ENCODE measurements around the gene CD300LG. TPM values are rescaled to one million over a fixed set of nuclear protein-coding genes. Genes with fewer than 3 reads are reported as not detected.

The CD300LG gene
- total RNA-seq, 2 experiments from 2014 or later: not detected

- Mint-ChIP-seq H3K27me3 (ENCODE audit: low read depth) (peaks cover 3% of the 10 kb centered on the region), H3K9me3 (no peaks in the 10 kb centered on the region), H3K36me3 (ENCODE audit: low read depth) (no peaks in the 10 kb centered on the region), H3K27ac (no peak overlapping the region), H3K4me3 (no peak overlapping the region), H3K4me1 (ENCODE audit: low read depth) (no peaks in the 10 kb centered on the region)
- DNase-seq: no peak
- CTCF ChIA-PET: no interaction called here
- intact Hi-C loops (cut with micrococcal nuclease): no loop called here
Measured at GRCh38 chr17:43813386-43813785, 33.6 kb upstream of the CD300LG start.

GRCh38 chr17:43814026-43814425 is 33.0 kb upstream of the CD300LG start:
- peaks cover 3% of the 10 kb centered on the region for H3K27me3 Mint-ChIP-seq (ENCODE audit: low read depth)

GRCh38 chr17:43814714-43815113 is 32.3 kb upstream of the CD300LG start:
- H3K4me3 Mint-ChIP-seq: no peak overlapping the region
- CTCF ChIA-PET: interaction anchor here (0.6 to 0.9 kb wide), 3 partner anchors 26 to 270 kb away, joined by 3 to 4 read pairs (median 3); no protein-coding TSS in a partner anchor
- DNase-seq: no peak
- no peaks in the 10 kb centered on the region for H3K27me3 Mint-ChIP-seq (ENCODE audit: low read depth)
- H3K4me1 Mint-ChIP-seq (ENCODE audit: low read depth): no peaks in the 10 kb centered on the region
- no peaks in the 10 kb centered on the region for H3K9me3 Mint-ChIP-seq
- no peaks in the 10 kb centered on the region for H3K36me3 Mint-ChIP-seq (ENCODE audit: low read depth)
- H3K27ac Mint-ChIP-seq: no peak overlapping the region
- intact Hi-C loops (cut with micrococcal nuclease): no loop called here

More at GRCh38 chr17:43814026-43814425, 33.0 kb upstream of the CD300LG start:
- Mint-ChIP-seq H3K27ac (no peak overlapping the region), H3K4me3 (no peak overlapping the region), H3K4me1 (ENCODE audit: low read depth) (no peaks in the 10 kb centered on the region), H3K36me3 (ENCODE audit: low read depth) (no peaks in the 10 kb centered on the region), H3K9me3 (no peaks in the 10 kb centered on the region)
- DNase-seq: no peak
- intact Hi-C loops (cut with micrococcal nuclease): no loop called here
- CTCF ChIA-PET: interaction anchor here (0.6 kb wide), 1 partner anchor 26 kb away, joined by 3 read pairs; no protein-coding TSS in a partner anchor

GRCh38 chr17:43816336-43817320 is 30.3 kb upstream of the CD300LG start:
- Mint-ChIP-seq H3K4me3 (no peak overlapping the region), H3K36me3 (ENCODE audit: low read depth) (no peaks in the 10 kb centered on the region), H3K27ac (no peak overlapping the region), H3K4me1 (ENCODE audit: low read depth) (no peaks in the 10 kb centered on the region), H3K9me3 (no peaks in the 10 kb centered on the region), H3K27me3 (ENCODE audit: low read depth) (no peaks in the 10 kb centered on the region)
- intact Hi-C loops (cut with micrococcal nuclease): no loop called here
- no peak for DNase-seq
- CTCF ChIA-PET: interaction anchor here (0.5 to 0.8 kb wide), 4 partner anchors 17 to 320 kb away, joined by 3 read pairs; no protein-coding TSS in a partner anchor

- no peaks in the 10 kb centered on the region for H3K4me1 Mint-ChIP-seq (ENCODE audit: low read depth)
- DNase-seq: no peak
- H3K27me3 Mint-ChIP-seq (ENCODE audit: low read depth): no peaks in the 10 kb centered on the region
- H3K4me3 Mint-ChIP-seq: no peak overlapping the region
- no peaks in the 10 kb centered on the region for H3K9me3 Mint-ChIP-seq
- no peaks in the 10 kb centered on the region for H3K36me3 Mint-ChIP-seq (ENCODE audit: low read depth)
- CTCF ChIA-PET: interaction anchor here (0.8 to 1.1 kb wide), 3 partner anchors 23 to 52 kb away, joined by 3 to 5 read pairs (median 5); partner anchors contain the start of gene CD300LG
- intact Hi-C loops (cut with micrococcal nuclease): no loop called here
- H3K27ac Mint-ChIP-seq: no peak overlapping the region
Measured at GRCh38 chr17:43817826-43818225, 29.1 kb upstream of the CD300LG start.

GRCh38 chr17:43818966-43819365 is 28.0 kb upstream of the CD300LG start:
- Mint-ChIP-seq H3K4me3 (no peak overlapping the region), H3K36me3 (ENCODE audit: low read depth) (no peaks in the 10 kb centered on the region), H3K4me1 (ENCODE audit: low read depth) (no peaks in the 10 kb centered on the region), H3K27ac (no peak overlapping the region), H3K9me3 (no peaks in the 10 kb centered on the region), H3K27me3 (ENCODE audit: low read depth) (no peaks in the 10 kb centered on the region)
- intact Hi-C loops (cut with micrococcal nuclease): no loop called here
- CTCF ChIA-PET: interaction anchor here (0.7 kb wide), 1 partner anchor 363 kb away, joined by 4 read pairs; no protein-coding TSS in a partner anchor
- no peak for DNase-seq

- Mint-ChIP-seq H3K9me3 (no peaks in the 10 kb centered on the region), H3K4me1 (ENCODE audit: low read depth) (no peaks in the 10 kb centered on the region), H3K27me3 (ENCODE audit: low read depth) (no peaks in the 10 kb centered on the region), H3K36me3 (ENCODE audit: low read depth) (no peaks in the 10 kb centered on the region), H3K4me3 (no peak overlapping the region), H3K27ac (no peak overlapping the region)
- CTCF ChIA-PET: no interaction called here
- intact Hi-C loops (cut with micrococcal nuclease): no loop called here
- DNase-seq: no peak
Measured at GRCh38 chr17:43820759-43821158, 26.2 kb upstream of the CD300LG start.

GRCh38 chr17:43822570-43823190 is 24.3 kb upstream of the CD300LG start:
- H3K9me3 Mint-ChIP-seq: no peaks in the 10 kb centered on the region
- CTCF ChIA-PET: interaction anchor here (0.5 kb wide), 1 partner anchor 60 kb away, joined by 3 read pairs; no protein-coding TSS in a partner anchor
- intact Hi-C loops (cut with micrococcal nuclease): no loop called here

GRCh38 chr17:43823350-43824084 is 23.5 kb upstream of the CD300LG start:
- Mint-ChIP-seq H3K27me3 (ENCODE audit: low read depth) (no peaks in the 10 kb centered on the region), H3K36me3 (ENCODE audit: low read depth) (no peaks in the 10 kb centered on the region), H3K4me3 (no peak overlapping the region), H3K9me3 (no peaks in the 10 kb centered on the region), H3K27ac (no peak overlapping the region), H3K4me1 (ENCODE audit: low read depth) (no peaks in the 10 kb centered on the region)
- CTCF ChIA-PET: interaction anchor here (0.5 to 1.2 kb wide), 2 partner anchors 22 to 60 kb away, joined by 3 to 4 read pairs; no protein-coding TSS in a partner anchor
- no peak for DNase-seq
- intact Hi-C loops (cut with micrococcal nuclease): no loop called here

More at GRCh38 chr17:43822570-43823190, 24.3 kb upstream of the CD300LG start:
- Mint-ChIP-seq H3K27me3 (ENCODE audit: low read depth) (no peaks in the 10 kb centered on the region), H3K27ac (no peak overlapping the region), H3K36me3 (ENCODE audit: low read depth) (no peaks in the 10 kb centered on the region), H3K4me1 (ENCODE audit: low read depth) (no peaks in the 10 kb centered on the region), H3K4me3 (no peak overlapping the region)
- no peak for DNase-seq

- intact Hi-C loops (cut with micrococcal nuclease): no loop called here
- DNase-seq: no peak
- H3K9me3 Mint-ChIP-seq: no peaks in the 10 kb centered on the region
- peaks cover 1% of the 10 kb centered on the region for H3K4me1 Mint-ChIP-seq (ENCODE audit: low read depth)
- H3K27me3 Mint-ChIP-seq (ENCODE audit: low read depth): no peaks in the 10 kb centered on the region
- H3K27ac Mint-ChIP-seq: no peak overlapping the region
- CTCF ChIA-PET: interaction anchor here (1.3 kb wide), 1 partner anchor 21 kb away, joined by 3 read pairs; no protein-coding TSS in a partner anchor
- H3K36me3 Mint-ChIP-seq (ENCODE audit: low read depth): no peaks in the 10 kb centered on the region
- no peak overlapping the region for H3K4me3 Mint-ChIP-seq
Measured at GRCh38 chr17:43825567-43825966, 21.4 kb upstream of the CD300LG start.

- Mint-ChIP-seq H3K9me3 (no peaks in the 10 kb centered on the region), H3K4me3 (no peak overlapping the region), H3K27me3 (ENCODE audit: low read depth) (peaks cover 4% of the 10 kb centered on the region), H3K36me3 (ENCODE audit: low read depth) (no peaks in the 10 kb centered on the region), H3K27ac (no peak overlapping the region), H3K4me1 (ENCODE audit: low read depth) (peaks cover 5% of the 10 kb centered on the region)
- CTCF ChIA-PET: interaction anchor here (1.3 kb wide), 1 partner anchor 20 kb away, joined by 3 read pairs; no protein-coding TSS in a partner anchor
- intact Hi-C loops (cut with micrococcal nuclease): no loop called here
- DNase-seq: no peak
Measured at GRCh38 chr17:43826206-43826605, 20.8 kb upstream of the CD300LG start.

GRCh38 chr17:43827596-43827995 is 19.4 kb upstream of the CD300LG start:
- intact Hi-C loops (cut with micrococcal nuclease): no loop called here
- no peak overlapping the region for H3K4me3 Mint-ChIP-seq
- H3K36me3 Mint-ChIP-seq (ENCODE audit: low read depth): no peaks in the 10 kb centered on the region
- H3K27me3 Mint-ChIP-seq (ENCODE audit: low read depth): peaks cover 14% of the 10 kb centered on the region
- H3K27ac Mint-ChIP-seq: no peak overlapping the region
- peaks cover 8% of the 10 kb centered on the region for H3K4me1 Mint-ChIP-seq (ENCODE audit: low read depth)
- DNase-seq: no peak
- CTCF ChIA-PET: no interaction called here
- no peaks in the 10 kb centered on the region for H3K9me3 Mint-ChIP-seq
